Tibial nerve (tissue), 4 donors: ENCODE results near the gene KCNH8. TPM values are rescaled to one million over a fixed set of nuclear protein-coding genes. Genes with fewer than 3 reads are reported as not detected.

Experiments
- DNase-seq, 2 donors: peaks; one replicate each; pipeline ENCODE4 v3.0.0-alpha.2; 2019; ENCODE audit warnings: low spot score in 2 of 2
- H3K27ac ChIP-seq, 4 donors: fragments of 200-600 bp; sonication (generic) in 3 of 4; one replicate each; pipeline ENCODE4 v1.5.1; 2017 to 2019; ENCODE audit warnings: mild to moderate bottlenecking in 1 of 4
- H3K27me3 ChIP-seq, 2 donors: fragments of 200-600 bp; sonication (generic) in 1 of 2; one replicate each; pipeline versions ENCODE4 v1.5.1 to v1.6.0; 2017 to 2019
- H3K36me3 ChIP-seq, 3 donors: fragments of 200-600 bp; sonication (generic); one replicate each; pipeline ENCODE4 v1.5.1; 2018 to 2019
- H3K4me1 ChIP-seq, 4 donors: fragments of 200-600 bp; sonication (generic) in 3 of 4; one replicate each; pipeline ENCODE4 v1.5.1; 2017 to 2019
- H3K4me3 ChIP-seq, 4 donors: fragments of 200-600 bp; sonication (generic) in 3 of 4; one replicate each; pipeline ENCODE4 v1.5.1; 2017 to 2019; ENCODE audit warnings: mild to moderate bottlenecking in 1 of 4, moderate library complexity in 1 of 4
- H3K9me3 ChIP-seq, 4 donors: fragments of 200-600 bp; sonication (generic) in 3 of 4; one replicate each; pipeline ENCODE4 v1.5.1; 2017 to 2019
- EP300 ChIP-seq, 2 donors: sonication (generic); formaldehyde crosslinking; IDR thresholded peaks; one replicate each; pipeline ENCODE4 v1.6.1; 2017; ENCODE audit warnings: antibody characterized with exemption in 2 of 2, mild to moderate bottlenecking in 1 of 2
- POLR2A ChIP-seq, 2 donors: fragments of 450-650 bp; IDR thresholded peaks; one replicate each; pipeline ENCODE4 v1.6.1; 2017; ENCODE audit warnings: antibody characterized with exemption in 2 of 2, mild to moderate bottlenecking in 2 of 2, moderate library complexity in 2 of 2
- WGBS, 2 donors: methylation state at CpG; one replicate each; pipeline ENCODE4 v1.1.5; 2018; 5-methylcytosine and 5-hydroxymethylcytosine counted together
- small RNA-seq: library from RNA; depleted of rRNA; stranded (forward); fragments of <200 nt; gene quantifications from one replicate; pipeline ENCODE3, GENCODE V24; 2016
- total RNA-seq, 4 donors: library from RNA; depleted of rRNA; stranded (reverse); fragments of >200 nt; gene quantifications; one replicate each; pipeline ENCODE4 v1.1.0, GENCODE V29; 2016
- TF ChIP-seq, protein P1 (sequence below), 5 experiments: fragments of 200-600 bp in 3 of 5; fragments of 450-650 bp in 2 of 5; sonication (generic) in 3 of 5; IDR thresholded peaks; one replicate each; pipeline ENCODE4 v1.5.1; 2016 to 2019; ENCODE audit warnings: antibody characterized with exemption in 5 of 5, mild to moderate bottlenecking in 3 of 5, moderate library complexity in 2 of 5

The KCNH8 gene
- total RNA-seq, 4 donors from 2014 or later: 0.22 to 0.98 (median 0.51) TPM

DNA sequence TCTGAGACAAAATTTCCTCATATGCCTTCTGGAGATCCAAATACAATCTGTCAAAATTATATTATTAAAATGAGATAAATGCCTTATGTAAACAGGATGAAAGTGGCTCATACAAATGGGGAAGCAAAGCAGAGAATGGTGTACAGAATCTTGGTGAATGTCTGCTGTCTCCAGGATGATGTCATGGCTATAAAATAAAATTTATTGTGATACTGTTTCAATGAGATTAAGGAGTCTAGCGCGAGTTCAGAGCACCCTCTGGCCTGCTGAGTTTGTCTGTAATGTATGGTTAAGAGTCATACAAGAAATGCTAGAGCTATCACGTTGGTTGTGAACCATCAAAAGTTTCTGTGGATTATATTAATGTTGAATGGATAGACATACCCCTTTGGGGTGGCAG lies 426.0 kb downstream of the KCNH8 start:
- Histone ChIP-seq H3K4me1 (no peaks in the 10 kb centered on the region), H3K27me3 (no peaks in the 10 kb centered on the region), H3K9me3 (no peaks in the 10 kb centered on the region), H3K4me3 (no peak overlapping the region), H3K36me3 (no peaks in the 10 kb centered on the region), H3K27ac (no peak overlapping the region)
- no peak for DNase-seq
- 42 to 43% methylated on average over 3 of the region's 3 CpGs for WGBS, 2 donors
- TF ChIP-seq, protein P1, sequence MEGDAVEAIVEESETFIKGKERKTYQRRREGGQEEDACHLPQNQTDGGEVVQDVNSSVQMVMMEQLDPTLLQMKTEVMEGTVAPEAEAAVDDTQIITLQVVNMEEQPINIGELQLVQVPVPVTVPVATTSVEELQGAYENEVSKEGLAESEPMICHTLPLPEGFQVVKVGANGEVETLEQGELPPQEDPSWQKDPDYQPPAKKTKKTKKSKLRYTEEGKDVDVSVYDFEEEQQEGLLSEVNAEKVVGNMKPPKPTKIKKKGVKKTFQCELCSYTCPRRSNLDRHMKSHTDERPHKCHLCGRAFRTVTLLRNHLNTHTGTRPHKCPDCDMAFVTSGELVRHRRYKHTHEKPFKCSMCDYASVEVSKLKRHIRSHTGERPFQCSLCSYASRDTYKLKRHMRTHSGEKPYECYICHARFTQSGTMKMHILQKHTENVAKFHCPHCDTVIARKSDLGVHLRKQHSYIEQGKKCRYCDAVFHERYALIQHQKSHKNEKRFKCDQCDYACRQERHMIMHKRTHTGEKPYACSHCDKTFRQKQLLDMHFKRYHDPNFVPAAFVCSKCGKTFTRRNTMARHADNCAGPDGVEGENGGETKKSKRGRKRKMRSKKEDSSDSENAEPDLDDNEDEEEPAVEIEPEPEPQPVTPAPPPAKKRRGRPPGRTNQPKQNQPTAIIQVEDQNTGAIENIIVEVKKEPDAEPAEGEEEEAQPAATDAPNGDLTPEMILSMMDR (IDR thresholded peaks at IDR 0.05): no peak
- no peak for TF ChIP-seq EP300 (IDR thresholded peaks at IDR 0.05)
- TF ChIP-seq POLR2A (IDR thresholded peaks at IDR 0.05): no peak

DNA sequence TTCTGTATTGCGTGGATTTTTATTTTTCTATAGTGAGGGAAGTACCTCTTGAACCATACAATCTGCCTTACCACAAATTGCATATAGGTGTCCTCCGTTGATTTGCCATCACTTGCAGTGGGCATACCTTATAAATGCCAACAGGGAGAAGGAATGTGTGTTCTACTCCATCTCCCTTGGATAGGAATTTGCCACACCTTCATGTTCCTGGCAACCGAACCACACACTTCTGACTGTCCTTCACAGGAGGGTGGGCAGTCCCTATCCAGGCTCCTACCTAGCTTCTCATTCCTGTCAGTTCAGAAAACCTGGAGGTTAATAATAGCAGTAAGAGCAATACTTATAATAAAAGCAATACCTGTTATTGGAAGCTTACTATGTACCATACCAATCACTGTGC lies 428.0 kb downstream of the KCNH8 start:
- no peak overlapping the region for H3K27ac ChIP-seq
- no peaks in the 10 kb centered on the region for H3K36me3 ChIP-seq
- H3K4me1 ChIP-seq: no peaks in the 10 kb centered on the region
- no peaks in the 10 kb centered on the region for H3K9me3 ChIP-seq
- no peak for DNase-seq
- no peak for TF ChIP-seq EP300 (IDR thresholded peaks at IDR 0.05)
- no peak for TF ChIP-seq POLR2A (IDR thresholded peaks at IDR 0.05)
- no peak overlapping the region for H3K4me3 ChIP-seq
- no peaks in the 10 kb centered on the region for H3K27me3 ChIP-seq
- 86 to 87% methylated on average over 3 of the region's 3 CpGs for WGBS, 2 donors

Small RNAs within 50 kb of the gene (small RNA-seq; reads per million reads assigned to genes)
- not detected for gene MIR4791
